Kidney (tissue), 14 donors: Measurements from ENCODE around the gene ZBTB16. TPM values are rescaled to one million over a fixed set of nuclear protein-coding genes. Genes with fewer than 3 reads are reported as not detected.

ENCODE experiments used
- DNase-seq, 5 donors: peaks; one replicate each; pipeline ENCODE4 v3.0.0-alpha.2; 2013 to 2020
- FAIRE-seq: peaks from 2 replicates; lab custom pipeline; 2012; peaks lifted over from hg19 to GRCh38; lab: Jason Lieb, UNC
- H3K27ac ChIP-seq, 2 donors: one replicate each; pipeline ENCODE4 v1.7.0; 2013; ENCODE audit warnings: low read depth in 2 of 2, low read length in 2 of 2, inconsistent platforms in 1 of 2
- H3K27me3 ChIP-seq: one replicate; pipeline ENCODE4 v1.7.1; 2013; ENCODE audit warnings: low read length, inconsistent platforms; ENCODE audit not compliant: control insufficient read depth, insufficient read depth
- H3K36me3 ChIP-seq, 3 donors: one replicate each; pipeline versions ENCODE4 v1.7.0 to v1.7.1; 2013; ENCODE audit warnings: low read length in 3 of 3, control low read depth in 1 of 3, inconsistent platforms in 1 of 3; ENCODE audit not compliant: insufficient read depth in 3 of 3, control insufficient read depth in 2 of 3
- H3K4me1 ChIP-seq, 3 donors: one replicate each; pipeline versions ENCODE4 v1.7.0 to v1.7.1; 2013; ENCODE audit warnings: low read length in 3 of 3, inconsistent platforms in 1 of 3, low read depth in 1 of 3; ENCODE audit not compliant: control insufficient read depth in 2 of 3, insufficient read depth in 2 of 3
- H3K4me3 ChIP-seq, 3 donors: one replicate each; pipeline versions ENCODE4 v1.7.0 to v1.8.1; 2013; ENCODE audit warnings: low read length in 3 of 3, control low read depth in 1 of 3, inconsistent platforms in 1 of 3
- H3K9ac ChIP-seq, 3 donors: one replicate each; pipeline versions ENCODE4 v1.7.0 to v1.7.1; 2013; ENCODE audit warnings: low read length in 3 of 3, control low read depth in 1 of 3, inconsistent platforms in 1 of 3
- H3K9me3 ChIP-seq, 3 donors: one replicate each; pipeline versions ENCODE4 v1.7.0 to v1.7.1; 2013; ENCODE audit warnings: low read length in 3 of 3, control low read depth in 1 of 3, inconsistent platforms in 1 of 3; ENCODE audit not compliant: control insufficient read depth in 2 of 3, insufficient read depth in 1 of 3
- intact Hi-C: fragments of 100-400 bp; cut with DNase I; formaldehyde crosslinking; loops from one replicate; pipeline ENCODE4 v1.11.1; 2022
- polyA plus RNA-seq: library from polyadenylated mRNA; stranded (reverse); fragments of 350-450 nt; fragmentation: Illumina TruSeq; extraction: RNeasy Lipid Tissue Mini Kit (QIAGEN cat#74804); gene quantifications from one replicate; pipeline ENCODE4 v1.2.3, GENCODE V29; 2014; ENCODE audit warnings: low read depth, low replicate concordance; ENCODE audit not compliant: insufficient read depth
- total RNA-seq: library from RNA; stranded (reverse); fragmentation: NEBNext Ultra II Directional; extraction: Animal tissue kit (Norgen Biotek cat#: 25700); gene quantifications from one replicate; pipeline ENCODE4 v1.2.1, GENCODE V29; 2021
- TF ChIP-seq, protein P1 (sequence below): IDR thresholded peaks from 3 replicates; pipeline ENCODE4 v1.5.1; 2012; ENCODE audit warnings: mild to moderate bottlenecking, moderate library complexity, borderline replicate concordance; ENCODE audit not compliant: insufficient read depth; ENCODE audit errors: extremely low read depth
- donor health status: control.
- donor health status: control.
- donor health status: control.
- donor health status: control.
- donor health status: control.
- donor health status: DM: yes; HTN: yes; CAD: no.
- donor health status: Normal renal cell carcinoma (clear cell type).

The ZBTB16 gene
- total and polyA plus RNA-seq, 2 donors from 2014 or later, result 2.5 to 126 TPM

DNA sequence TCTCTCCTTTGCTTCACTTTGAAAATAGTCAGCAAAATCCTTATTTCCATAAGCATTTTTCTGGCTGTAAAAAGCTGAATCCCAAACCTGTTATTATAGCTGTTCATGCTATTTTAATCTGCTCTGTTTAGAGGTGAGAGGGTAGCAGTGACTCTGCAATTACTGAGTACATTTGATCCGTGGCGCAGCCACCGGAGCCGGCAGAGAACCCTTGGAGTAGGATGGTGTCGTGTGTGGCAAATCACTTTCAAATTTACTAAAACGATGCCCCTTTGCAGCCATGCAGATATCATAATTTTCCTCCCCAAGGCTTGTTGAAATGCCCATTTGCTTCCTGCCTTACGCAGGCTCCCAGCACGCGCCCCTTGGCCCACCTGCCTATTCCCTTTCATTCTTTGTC lies 69.6 kb downstream of the ZBTB16 start:
- FAIRE-seq (no peak), DNase-seq (no peak)
- Histone ChIP-seq H3K9ac (no peak overlapping the region), H3K9me3 (no peaks in the 10 kb centered on the region), H3K4me1 (peaks cover 0 to 17% (median 15%) of the 10 kb centered on the region in 3 donors), H3K4me3 (no peak overlapping the region), H3K27me3 (no peaks in the 10 kb centered on the region), H3K36me3 (peaks cover 0 to 13% (median 10%) of the 10 kb centered on the region in 3 donors), H3K27ac (no peak overlapping the region)
- intact Hi-C loops, result no loop called here
- TF ChIP-seq, protein P1, sequence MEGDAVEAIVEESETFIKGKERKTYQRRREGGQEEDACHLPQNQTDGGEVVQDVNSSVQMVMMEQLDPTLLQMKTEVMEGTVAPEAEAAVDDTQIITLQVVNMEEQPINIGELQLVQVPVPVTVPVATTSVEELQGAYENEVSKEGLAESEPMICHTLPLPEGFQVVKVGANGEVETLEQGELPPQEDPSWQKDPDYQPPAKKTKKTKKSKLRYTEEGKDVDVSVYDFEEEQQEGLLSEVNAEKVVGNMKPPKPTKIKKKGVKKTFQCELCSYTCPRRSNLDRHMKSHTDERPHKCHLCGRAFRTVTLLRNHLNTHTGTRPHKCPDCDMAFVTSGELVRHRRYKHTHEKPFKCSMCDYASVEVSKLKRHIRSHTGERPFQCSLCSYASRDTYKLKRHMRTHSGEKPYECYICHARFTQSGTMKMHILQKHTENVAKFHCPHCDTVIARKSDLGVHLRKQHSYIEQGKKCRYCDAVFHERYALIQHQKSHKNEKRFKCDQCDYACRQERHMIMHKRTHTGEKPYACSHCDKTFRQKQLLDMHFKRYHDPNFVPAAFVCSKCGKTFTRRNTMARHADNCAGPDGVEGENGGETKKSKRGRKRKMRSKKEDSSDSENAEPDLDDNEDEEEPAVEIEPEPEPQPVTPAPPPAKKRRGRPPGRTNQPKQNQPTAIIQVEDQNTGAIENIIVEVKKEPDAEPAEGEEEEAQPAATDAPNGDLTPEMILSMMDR, result no peak

DNA sequence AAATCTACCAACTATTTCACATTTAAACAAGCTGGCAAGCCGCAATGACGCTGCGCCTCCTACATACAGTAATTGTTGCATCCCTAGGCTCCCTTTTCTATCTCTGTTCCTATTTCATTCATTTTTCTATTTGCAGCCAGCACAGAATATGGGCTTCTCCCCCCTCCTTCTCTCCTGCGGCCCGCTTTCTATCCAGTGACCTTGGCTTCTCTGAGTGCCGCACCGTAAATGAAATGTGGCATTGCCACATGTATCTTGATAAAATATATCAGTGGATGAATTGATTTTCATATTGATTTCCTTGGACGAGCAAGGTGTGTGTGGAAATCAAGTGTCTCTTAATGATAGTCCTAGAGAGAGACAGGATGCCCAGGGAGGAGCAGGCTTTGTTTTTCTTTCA lies 70.2 kb downstream of the ZBTB16 start:
- no peak for FAIRE-seq
- no peak for DNase-seq
- TF ChIP-seq, protein P1, result no peak
- H3K36me3 ChIP-seq, result peaks cover 0 to 12% (median 10%) of the 10 kb centered on the region in 3 donors
- H3K9ac ChIP-seq, result no peak overlapping the region
- no peak overlapping the region for H3K27ac ChIP-seq
- no peak overlapping the region for H3K4me3 ChIP-seq
- intact Hi-C loops, result no loop called here
- H3K4me1 ChIP-seq, result peaks cover 0 to 17% (median 15%) of the 10 kb centered on the region in 3 donors
- H3K9me3 ChIP-seq, result no peaks in the 10 kb centered on the region
- H3K27me3 ChIP-seq, result no peaks in the 10 kb centered on the region

DNA sequence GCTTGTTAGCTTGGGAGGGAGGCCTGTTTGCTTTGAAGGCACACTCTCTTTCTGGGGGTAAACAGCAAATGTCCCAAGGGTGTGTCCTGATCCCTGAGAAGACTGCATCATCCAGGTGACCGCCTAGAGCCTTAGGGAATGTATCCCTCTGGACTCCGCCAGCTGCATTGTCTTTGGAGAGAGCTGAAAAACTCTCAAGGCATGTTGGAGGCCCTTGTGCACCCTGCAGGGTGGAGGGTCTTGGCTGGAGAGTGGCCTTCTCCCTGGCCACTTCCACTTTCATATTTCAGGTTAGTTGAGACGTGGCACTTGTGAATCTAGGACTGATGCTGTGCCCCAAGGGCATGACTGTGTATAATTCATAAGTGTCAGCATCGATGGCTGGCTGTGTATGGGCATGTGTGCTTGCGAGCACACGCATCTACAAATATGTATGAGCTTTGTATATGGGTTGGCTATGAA lies 70.6 kb downstream of the ZBTB16 start:
- Histone ChIP-seq H3K36me3 (peaks cover 0 to 12% (median 10%) of the 10 kb centered on the region in 3 donors), H3K4me3 (no peak overlapping the region), H3K9ac (no peak overlapping the region), H3K27ac (no peak overlapping the region), H3K9me3 (no peaks in the 10 kb centered on the region), H3K27me3 (no peaks in the 10 kb centered on the region), H3K4me1 (peaks cover 0 to 21% (median 18%) of the 10 kb centered on the region in 3 donors)
- TF ChIP-seq, protein P1, result no peak
- FAIRE-seq (no peak), DNase-seq (no peak)
- intact Hi-C loops, result no loop called here
